NCI-H748 (cell line): Measurements from ENCODE around the gene EFS.

ENCODE experiments used
- DNase-seq: peaks from one replicate; lab custom pipeline; 2025; ENCODE audit not compliant: unreplicated experiment; lab: John Stamatoyannopoulos, UW

The EFS gene

DNA sequence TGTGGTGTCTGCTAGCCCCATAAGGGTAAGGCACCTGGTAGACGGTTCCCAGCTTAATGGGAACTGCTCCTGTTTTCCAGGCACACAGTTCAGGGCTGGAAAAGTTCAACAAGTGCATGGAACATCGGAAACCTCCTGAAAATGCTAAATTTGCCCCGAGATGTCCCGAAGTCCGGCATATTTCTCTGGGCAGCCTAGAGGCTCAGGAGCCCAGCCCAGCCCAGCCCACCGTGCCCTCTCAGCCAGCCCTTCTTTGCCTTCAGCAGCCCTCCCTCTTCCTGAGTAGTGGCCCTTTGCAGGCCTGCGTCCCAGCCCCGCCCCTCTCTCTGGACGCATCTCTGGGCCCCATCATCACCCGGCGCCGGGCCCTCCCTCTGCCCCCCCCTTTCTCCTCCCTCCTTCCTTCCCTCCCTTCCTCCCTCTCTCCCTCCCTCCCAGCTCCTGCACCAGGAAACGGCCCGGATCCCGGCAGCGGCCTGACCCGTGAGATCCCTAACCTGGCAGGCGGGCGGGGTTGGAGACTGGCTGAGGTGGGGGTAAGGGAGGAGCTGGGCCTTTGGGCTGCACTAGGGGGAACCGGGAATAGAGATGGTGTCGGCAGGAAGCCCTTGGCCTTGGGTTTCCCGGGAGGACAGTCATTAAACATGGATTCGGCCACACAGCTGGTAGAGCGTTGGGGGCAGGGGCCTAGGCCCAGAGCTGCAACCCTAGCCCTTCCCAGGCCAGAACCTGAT is 58.4 kb downstream of the EFS start, which contains the start of gene BCL2L2:
Gene BCL2L2 (plus strand): TSS at position 422 of the 734 bp plus-strand sequence. CDS start 935 bp downstream, outside the sequence.
- DNase-seq, result peak; percentile 92
